ENCODE measurements around the gene CYP27A1.

DNA sequence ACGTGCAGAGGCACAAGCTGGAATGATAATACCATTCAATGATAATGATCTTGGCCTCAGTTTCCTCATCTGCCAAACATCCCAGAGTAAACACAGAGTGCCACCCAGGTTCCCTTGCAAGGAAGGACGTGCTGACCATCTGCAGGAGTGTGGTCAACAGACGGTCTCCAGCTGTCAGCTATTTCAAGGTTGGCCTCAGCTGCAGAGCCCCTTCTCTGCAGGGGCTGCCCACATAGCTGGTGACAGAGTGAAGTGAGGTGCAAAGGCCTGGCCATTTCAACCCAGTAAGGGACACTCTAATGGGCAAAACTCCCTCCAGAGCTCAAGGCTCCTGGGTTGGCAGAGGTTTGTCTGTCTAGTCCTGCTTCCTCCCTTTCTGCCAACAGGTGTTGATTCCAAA lies 69.3 kb downstream of the CYP27A1 start:
- TF ChIP-seq, protein P1, sequence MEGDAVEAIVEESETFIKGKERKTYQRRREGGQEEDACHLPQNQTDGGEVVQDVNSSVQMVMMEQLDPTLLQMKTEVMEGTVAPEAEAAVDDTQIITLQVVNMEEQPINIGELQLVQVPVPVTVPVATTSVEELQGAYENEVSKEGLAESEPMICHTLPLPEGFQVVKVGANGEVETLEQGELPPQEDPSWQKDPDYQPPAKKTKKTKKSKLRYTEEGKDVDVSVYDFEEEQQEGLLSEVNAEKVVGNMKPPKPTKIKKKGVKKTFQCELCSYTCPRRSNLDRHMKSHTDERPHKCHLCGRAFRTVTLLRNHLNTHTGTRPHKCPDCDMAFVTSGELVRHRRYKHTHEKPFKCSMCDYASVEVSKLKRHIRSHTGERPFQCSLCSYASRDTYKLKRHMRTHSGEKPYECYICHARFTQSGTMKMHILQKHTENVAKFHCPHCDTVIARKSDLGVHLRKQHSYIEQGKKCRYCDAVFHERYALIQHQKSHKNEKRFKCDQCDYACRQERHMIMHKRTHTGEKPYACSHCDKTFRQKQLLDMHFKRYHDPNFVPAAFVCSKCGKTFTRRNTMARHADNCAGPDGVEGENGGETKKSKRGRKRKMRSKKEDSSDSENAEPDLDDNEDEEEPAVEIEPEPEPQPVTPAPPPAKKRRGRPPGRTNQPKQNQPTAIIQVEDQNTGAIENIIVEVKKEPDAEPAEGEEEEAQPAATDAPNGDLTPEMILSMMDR (IDR thresholded peaks at IDR 0.05; ENCODE audit: low read depth, low read length, missing input control) = no peak
- TF ChIP-seq MAX (IDR thresholded peaks at IDR 0.05) (no peak), RAD21 (IDR thresholded peaks at IDR 0.05) (no peak), TAF1 (conservative IDR thresholded peaks at IDR 0.05) (no peak), YY1 (IDR thresholded peaks at IDR 0.05) (no peak), REST (IDR thresholded peaks at IDR 0.05) (no peak), SP1 (IDR thresholded peaks at IDR 0.05) (no peak), JUND (IDR thresholded peaks at IDR 0.05) (no peak), EGR1 (IDR thresholded peaks at IDR 0.05; ENCODE audit: low read depth in 2 of 2) (no peak), GABPA (IDR thresholded peaks at IDR 0.05 in 1 of 2, conservative IDR thresholded peaks at IDR 0.05 in 1 of 2) (no peak)
- TF ChIP-seq, protein P2, sequence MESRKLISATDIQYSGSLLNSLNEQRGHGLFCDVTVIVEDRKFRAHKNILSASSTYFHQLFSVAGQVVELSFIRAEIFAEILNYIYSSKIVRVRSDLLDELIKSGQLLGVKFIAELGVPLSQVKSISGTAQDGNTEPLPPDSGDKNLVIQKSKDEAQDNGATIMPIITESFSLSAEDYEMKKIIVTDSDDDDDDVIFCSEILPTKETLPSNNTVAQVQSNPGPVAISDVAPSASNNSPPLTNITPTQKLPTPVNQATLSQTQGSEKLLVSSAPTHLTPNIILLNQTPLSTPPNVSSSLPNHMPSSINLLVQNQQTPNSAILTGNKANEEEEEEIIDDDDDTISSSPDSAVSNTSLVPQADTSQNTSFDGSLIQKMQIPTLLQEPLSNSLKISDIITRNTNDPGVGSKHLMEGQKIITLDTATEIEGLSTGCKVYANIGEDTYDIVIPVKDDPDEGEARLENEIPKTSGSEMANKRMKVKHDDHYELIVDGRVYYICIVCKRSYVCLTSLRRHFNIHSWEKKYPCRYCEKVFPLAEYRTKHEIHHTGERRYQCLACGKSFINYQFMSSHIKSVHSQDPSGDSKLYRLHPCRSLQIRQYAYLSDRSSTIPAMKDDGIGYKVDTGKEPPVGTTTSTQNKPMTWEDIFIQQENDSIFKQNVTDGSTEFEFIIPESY (IDR thresholded peaks at IDR 0.05) = no peak
